ENCODE results near the gene DLGAP1. TPM values are rescaled to one million over a fixed set of nuclear protein-coding genes. Genes with fewer than 3 reads are reported as not detected.

DLGAP1 gene
- total RNA-seq, 1 donor from 2014 or later, result 13.6 TPM

GRCh38 chr18:3832025-3832638 is 623.0 kb downstream of the DLGAP1 start:
- no peak for DNase-seq

GRCh38 chr18:3830604-3831003 is 624.5 kb downstream of the DLGAP1 start:
- H3K4me3 Mint-ChIP-seq (ENCODE audit: unreplicated experiment), result no peak overlapping the region
- TF ChIP-seq, protein P1, sequence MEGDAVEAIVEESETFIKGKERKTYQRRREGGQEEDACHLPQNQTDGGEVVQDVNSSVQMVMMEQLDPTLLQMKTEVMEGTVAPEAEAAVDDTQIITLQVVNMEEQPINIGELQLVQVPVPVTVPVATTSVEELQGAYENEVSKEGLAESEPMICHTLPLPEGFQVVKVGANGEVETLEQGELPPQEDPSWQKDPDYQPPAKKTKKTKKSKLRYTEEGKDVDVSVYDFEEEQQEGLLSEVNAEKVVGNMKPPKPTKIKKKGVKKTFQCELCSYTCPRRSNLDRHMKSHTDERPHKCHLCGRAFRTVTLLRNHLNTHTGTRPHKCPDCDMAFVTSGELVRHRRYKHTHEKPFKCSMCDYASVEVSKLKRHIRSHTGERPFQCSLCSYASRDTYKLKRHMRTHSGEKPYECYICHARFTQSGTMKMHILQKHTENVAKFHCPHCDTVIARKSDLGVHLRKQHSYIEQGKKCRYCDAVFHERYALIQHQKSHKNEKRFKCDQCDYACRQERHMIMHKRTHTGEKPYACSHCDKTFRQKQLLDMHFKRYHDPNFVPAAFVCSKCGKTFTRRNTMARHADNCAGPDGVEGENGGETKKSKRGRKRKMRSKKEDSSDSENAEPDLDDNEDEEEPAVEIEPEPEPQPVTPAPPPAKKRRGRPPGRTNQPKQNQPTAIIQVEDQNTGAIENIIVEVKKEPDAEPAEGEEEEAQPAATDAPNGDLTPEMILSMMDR (IDR thresholded peaks at IDR 0.05; ENCODE audit: partially characterized antibody, unreplicated experiment), result no peak
- H3K4me1 Mint-ChIP-seq (ENCODE audit: low read depth, unreplicated experiment), result no peaks in the 10 kb centered on the region
- H3K27ac Mint-ChIP-seq (ENCODE audit: unreplicated experiment), result no peak overlapping the region
- H3K36me3 Mint-ChIP-seq (ENCODE audit: unreplicated experiment), result no peaks in the 10 kb centered on the region
- no peaks in the 10 kb centered on the region for H3K9me3 Mint-ChIP-seq (ENCODE audit: unreplicated experiment)
- H3K27me3 Mint-ChIP-seq (ENCODE audit: unreplicated experiment), result no peaks in the 10 kb centered on the region
- DNase-seq, result no peak

More at GRCh38 chr18:3832025-3832638, 623.0 kb downstream of the DLGAP1 start:
- TF ChIP-seq, protein P1 (IDR thresholded peaks at IDR 0.05; ENCODE audit: partially characterized antibody, unreplicated experiment), result no peak
- Mint-ChIP-seq H3K4me1 (ENCODE audit: low read depth, unreplicated experiment) (no peaks in the 10 kb centered on the region), H3K9me3 (ENCODE audit: unreplicated experiment) (no peaks in the 10 kb centered on the region), H3K4me3 (ENCODE audit: unreplicated experiment) (no peak overlapping the region), H3K36me3 (ENCODE audit: unreplicated experiment) (no peaks in the 10 kb centered on the region), H3K27ac (ENCODE audit: unreplicated experiment) (no peak overlapping the region), H3K27me3 (ENCODE audit: unreplicated experiment) (no peaks in the 10 kb centered on the region)

DNA sequence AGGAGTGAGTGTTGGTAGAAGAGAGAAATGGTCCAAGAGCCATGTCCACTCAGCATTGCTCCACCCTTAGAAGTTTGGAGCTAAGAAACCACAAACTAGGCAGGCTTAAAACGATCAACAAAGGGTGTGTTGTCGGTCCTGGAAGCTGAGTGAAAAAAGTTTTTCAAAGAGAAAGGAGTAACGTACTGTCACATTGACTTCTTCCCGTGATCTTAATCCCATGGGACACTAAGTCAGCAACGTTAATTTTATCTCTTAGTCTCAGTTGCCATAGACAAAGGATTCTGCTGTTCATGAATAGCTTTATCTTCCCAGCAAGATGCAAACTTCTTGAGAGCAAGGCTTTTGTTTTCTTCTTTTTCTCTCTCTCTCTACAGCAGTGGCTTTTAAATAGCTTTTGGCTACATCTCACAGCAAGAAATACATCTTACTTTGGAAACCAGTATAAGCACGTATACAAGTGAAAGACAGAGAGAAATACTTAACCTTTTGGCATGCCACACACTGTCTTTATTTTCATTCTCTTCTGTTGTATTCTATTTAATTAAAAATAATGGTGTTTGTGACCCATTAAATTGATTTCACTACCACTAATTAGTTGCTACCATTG is 627.8 kb downstream of the DLGAP1 start:
- Mint-ChIP-seq H3K4me3 (ENCODE audit: unreplicated experiment) (no peak overlapping the region), H3K27ac (ENCODE audit: unreplicated experiment) (no peak overlapping the region), H3K27me3 (ENCODE audit: unreplicated experiment) (no peaks in the 10 kb centered on the region), H3K36me3 (ENCODE audit: unreplicated experiment) (no peaks in the 10 kb centered on the region), H3K9me3 (ENCODE audit: unreplicated experiment) (no peaks in the 10 kb centered on the region), H3K4me1 (ENCODE audit: low read depth, unreplicated experiment) (no peaks in the 10 kb centered on the region)
- no peak for DNase-seq
- TF ChIP-seq, protein P1 (IDR thresholded peaks at IDR 0.05; ENCODE audit: partially characterized antibody, unreplicated experiment), result no peak

- Mint-ChIP-seq H3K4me1 (ENCODE audit: low read depth, unreplicated experiment) (no peaks in the 10 kb centered on the region), H3K27me3 (ENCODE audit: unreplicated experiment) (no peaks in the 10 kb centered on the region), H3K27ac (ENCODE audit: unreplicated experiment) (no peak overlapping the region), H3K36me3 (ENCODE audit: unreplicated experiment) (no peaks in the 10 kb centered on the region), H3K4me3 (ENCODE audit: unreplicated experiment) (no peak overlapping the region), H3K9me3 (ENCODE audit: unreplicated experiment) (no peaks in the 10 kb centered on the region)
- no peak for DNase-seq
- TF ChIP-seq, protein P1 (IDR thresholded peaks at IDR 0.05; ENCODE audit: partially characterized antibody, unreplicated experiment), result no peak
These were observed 629.1 kb downstream of the DLGAP1 start for GRCh38 chr18:3826021-3826420.

GRCh38 chr18:3824101-3824500 is 631.0 kb downstream of the DLGAP1 start:
- H3K27ac Mint-ChIP-seq (ENCODE audit: unreplicated experiment), result no peak overlapping the region
- H3K4me1 Mint-ChIP-seq (ENCODE audit: low read depth, unreplicated experiment), result no peaks in the 10 kb centered on the region
- H3K4me3 Mint-ChIP-seq (ENCODE audit: unreplicated experiment), result no peak overlapping the region
- H3K9me3 Mint-ChIP-seq (ENCODE audit: unreplicated experiment), result no peaks in the 10 kb centered on the region
- H3K36me3 Mint-ChIP-seq (ENCODE audit: unreplicated experiment), result no peaks in the 10 kb centered on the region
- no peaks in the 10 kb centered on the region for H3K27me3 Mint-ChIP-seq (ENCODE audit: unreplicated experiment)
- DNase-seq, result no peak
- TF ChIP-seq, protein P1 (IDR thresholded peaks at IDR 0.05; ENCODE audit: partially characterized antibody, unreplicated experiment), result no peak
